Osteoblast (primary cell): ENCODE data around the gene PHLDA3. TPM values are rescaled to one million over a fixed set of nuclear protein-coding genes. Genes with fewer than 3 reads are reported as not detected.

Experiments
- DNase-seq: peaks from one replicate; pipeline ENCODE4 v3.0.0; 2011; ENCODE audit warnings: low spot score, mixed read lengths; ENCODE audit not compliant: insufficient read length; ENCODE audit errors: missing footprints
- H2AFZ ChIP-seq: 2 replicates; pipeline ENCODE4 v1.6.0; 2011; ENCODE audit warnings: mild to moderate bottlenecking, low read length
- H3K27ac ChIP-seq: 2 replicates; pipeline ENCODE4 v1.5.1; 2011; ENCODE audit warnings: mild to moderate bottlenecking, low read depth, low read length, moderate library complexity
- H3K27me3 ChIP-seq: 2 replicates; pipeline ENCODE4 v1.6.0; 2012; ENCODE audit warnings: mild to moderate bottlenecking, control low read depth, inconsistent platforms, low read length, moderate library complexity; ENCODE audit not compliant: insufficient read depth
- H3K36me3 ChIP-seq: 2 replicates; pipeline ENCODE4 v1.5.1; 2011; ENCODE audit warnings: mild to moderate bottlenecking, low read length, control low read depth, moderate library complexity; ENCODE audit not compliant: insufficient read depth
- H3K4me1 ChIP-seq: 2 replicates; pipeline ENCODE4 v1.5.1; 2011; ENCODE audit warnings: mild to moderate bottlenecking, low read length, control low read depth, moderate library complexity; ENCODE audit not compliant: insufficient read depth
- H3K4me2 ChIP-seq: 2 replicates; pipeline ENCODE4 v1.6.0; 2011; ENCODE audit warnings: mild to moderate bottlenecking, low read length; ENCODE audit not compliant: insufficient read depth
- H3K4me3 ChIP-seq: fragments of 200-600 bp; sonication (generic); 3 replicates; pipeline ENCODE4 v1.5.1; 2012; ENCODE audit warnings: mild to moderate bottlenecking, low read length, inconsistent platforms; ENCODE audit not compliant: insufficient read depth
- H3K79me2 ChIP-seq: 2 replicates; pipeline ENCODE4 v1.6.0; 2012; ENCODE audit warnings: mild to moderate bottlenecking, low read length, control low read depth, inconsistent platforms; ENCODE audit not compliant: insufficient read depth
- H3K9me3 ChIP-seq: 2 replicates; pipeline ENCODE4 v1.5.1; 2011; ENCODE audit warnings: low read depth, low read length, control low read depth
- H4K20me1 ChIP-seq: 2 replicates; pipeline ENCODE4 v1.6.0; 2012; ENCODE audit warnings: mild to moderate bottlenecking, low read length, control low read depth; ENCODE audit not compliant: insufficient read depth
- CTCF ChIP-seq: IDR thresholded peaks from 2 replicates; pipeline ENCODE4 v1.5.1; 2011; ENCODE audit warnings: mild to moderate bottlenecking, low read depth, low read length, moderate library complexity; ENCODE audit errors: extremely low read depth
- total RNA-seq: library from RNA; depleted of rRNA; stranded (reverse); fragments of >200 nt; gene quantifications from 2 replicates; pipeline ENCODE4 v1.2.3, GENCODE V29; 2012

The PHLDA3 gene
- total RNA-seq, 1 donor, result 116 TPM

DNA sequence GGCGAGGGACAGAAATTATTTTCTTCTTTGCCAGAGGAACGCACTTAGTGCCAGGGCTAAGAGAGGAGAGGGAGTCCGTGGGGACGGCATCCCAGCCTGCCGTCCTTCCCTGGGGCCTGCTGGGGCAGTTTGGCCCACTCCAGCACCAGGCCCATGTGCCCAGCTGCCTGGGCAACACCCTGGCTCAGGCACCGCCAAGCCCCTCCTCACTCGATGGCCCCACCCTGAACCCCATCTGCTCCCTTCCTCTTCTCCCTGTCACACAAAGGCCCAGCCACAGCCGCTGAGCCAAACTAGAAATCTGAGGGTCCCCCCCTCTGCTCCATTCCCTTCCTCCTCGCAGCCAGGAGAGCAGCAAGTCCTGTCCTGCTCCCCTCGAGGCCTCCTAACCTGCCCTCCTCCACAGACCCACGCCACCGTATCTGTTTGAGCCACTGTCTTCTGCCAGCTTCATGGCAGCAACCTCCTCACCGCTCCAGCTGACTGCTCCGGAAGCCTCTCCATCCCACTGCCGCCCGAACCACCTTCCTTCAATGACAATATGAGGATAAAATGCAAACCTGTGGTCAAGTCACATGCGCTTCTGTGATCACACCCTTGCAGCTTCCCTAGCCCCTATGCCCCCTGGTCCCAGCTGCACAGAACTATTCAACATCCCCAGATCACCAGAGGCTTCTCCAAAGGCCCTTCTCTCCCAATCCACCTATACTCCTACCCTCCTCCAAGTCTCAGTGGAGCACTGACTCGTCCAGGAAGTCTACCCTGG lies 39.1 kb downstream of the PHLDA3 start:
- no peak for TF ChIP-seq CTCF
- Histone ChIP-seq H3K4me1 (no peaks in the 10 kb centered on the region), H3K27me3 (peaks cover 13% of the 10 kb centered on the region), H3K9me3 (no peaks in the 10 kb centered on the region), H3K79me2 (no peaks in the 10 kb centered on the region), H2AFZ (no peak overlapping the region), H3K4me3 (no peak overlapping the region), H3K27ac (no peak overlapping the region), H3K36me3 (no peaks in the 10 kb centered on the region), H3K4me2 (no peak overlapping the region), H4K20me1 (no peaks in the 10 kb centered on the region)
- DNase-seq, result peak; percentile 22

DNA sequence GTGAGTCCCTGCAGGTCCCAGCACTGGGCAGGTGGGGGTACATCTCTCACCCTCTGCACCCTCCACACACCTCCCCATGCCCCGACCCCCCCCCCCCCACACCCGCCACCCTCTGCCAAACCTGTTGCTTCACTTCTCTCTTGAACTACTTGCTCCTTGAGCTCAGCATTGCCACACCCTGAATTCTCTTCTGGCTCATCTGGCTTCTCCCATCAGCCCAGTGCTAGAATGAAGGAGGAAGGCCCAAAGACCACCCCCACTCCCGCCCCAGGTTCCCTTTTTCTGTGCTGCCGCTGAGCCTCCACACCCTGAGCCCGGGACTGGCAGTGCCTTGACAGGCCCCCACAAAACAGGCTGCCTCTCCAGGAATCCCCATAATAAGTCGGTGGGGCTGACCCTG lies 41.0 kb downstream of the PHLDA3 start:
- Histone ChIP-seq H3K9me3 (no peaks in the 10 kb centered on the region), H3K4me2 (no peak overlapping the region), H3K27ac (no peak overlapping the region), H3K4me1 (no peaks in the 10 kb centered on the region), H3K79me2 (no peaks in the 10 kb centered on the region), H3K4me3 (no peak overlapping the region), H2AFZ (no peak overlapping the region), H3K27me3 (peaks cover 9% of the 10 kb centered on the region), H4K20me1 (no peaks in the 10 kb centered on the region), H3K36me3 (no peaks in the 10 kb centered on the region)
- peak; percentile 45 for DNase-seq
- TF ChIP-seq CTCF, result no peak

- no peaks in the 10 kb centered on the region for H3K4me1 ChIP-seq
These were observed 42.3 kb downstream of the PHLDA3 start for GRCh38 chr1:201426479-201427310.

More at GRCh38 chr1:201426479-201427310, 42.3 kb downstream of the PHLDA3 start:
- H3K27me3 ChIP-seq, result peaks cover 9% of the 10 kb centered on the region
- no peaks in the 10 kb centered on the region for H3K79me2 ChIP-seq
- no peaks in the 10 kb centered on the region for H4K20me1 ChIP-seq
- no peaks in the 10 kb centered on the region for H3K9me3 ChIP-seq
- no peaks in the 10 kb centered on the region for H3K36me3 ChIP-seq
- no peak overlapping the region for H3K4me3 ChIP-seq
- no peak overlapping the region for H2AFZ ChIP-seq
- H3K27ac ChIP-seq, result no peak overlapping the region
- TF ChIP-seq CTCF, result no peak
- no peak for DNase-seq
- no peak overlapping the region for H3K4me2 ChIP-seq
